Mesenchymal stem cell (in vitro differentiated cells and primary cell): ENCODE results near the gene LSR.

ENCODE experiments used
- DNase-seq: peaks from one replicate; pipeline ENCODE4 v3.0.0-alpha.2; 2013
- H2AFZ ChIP-seq: one replicate; pipeline ENCODE4 v1.6.1; 2013; ENCODE audit warnings: low read depth, mild to moderate bottlenecking, control low read depth, inconsistent platforms, low read length, moderate library complexity
- H2AK5ac ChIP-seq: 2 replicates; pipeline ENCODE4 v1.6.1; 2013; ENCODE audit warnings: low read length, moderate library complexity, mild to moderate bottlenecking, inconsistent platforms; ENCODE audit not compliant: severe bottlenecking
- H2BK120ac ChIP-seq: one replicate; pipeline ENCODE4 v1.6.1; 2013; ENCODE audit warnings: low read depth, mild to moderate bottlenecking, inconsistent platforms, low read length, moderate library complexity
- H2BK12ac ChIP-seq, 2 experiments: one replicate each; pipeline ENCODE4 v1.6.1; 2013; ENCODE audit warnings: inconsistent platforms in 2 of 2, low read length in 2 of 2, mild to moderate bottlenecking in 2 of 2, moderate library complexity in 2 of 2, control low read depth in 1 of 2
- H2BK15ac ChIP-seq: one replicate; pipeline ENCODE4 v1.6.1; 2013; ENCODE audit warnings: mild to moderate bottlenecking, low read depth, inconsistent platforms; ENCODE audit not compliant: poor library complexity, severe bottlenecking
- H2BK5ac ChIP-seq: 2 replicates; pipeline ENCODE4 v1.6.1; 2013; ENCODE audit warnings: low read depth, mild to moderate bottlenecking, low read length, control low read depth, inconsistent platforms; ENCODE audit not compliant: poor library complexity, severe bottlenecking
- H3K14ac ChIP-seq, 2 experiments: one replicate each; pipeline ENCODE4 v1.6.1; 2013; ENCODE audit warnings: inconsistent platforms in 2 of 2, low read length in 2 of 2, control low read depth in 1 of 2, mild to moderate bottlenecking in 1 of 2, moderate library complexity in 1 of 2
- H3K18ac ChIP-seq, 2 experiments: one replicate each; pipeline ENCODE4 v1.6.1; 2013; ENCODE audit warnings: inconsistent platforms in 2 of 2, low read length in 2 of 2, control low read depth in 1 of 2, low read depth in 1 of 2, mild to moderate bottlenecking in 1 of 2
- H3K23ac ChIP-seq, 2 experiments: one replicate each; pipeline ENCODE4 v1.6.1; 2013; ENCODE audit warnings: inconsistent platforms in 2 of 2, low read length in 2 of 2, mild to moderate bottlenecking in 2 of 2, moderate library complexity in 2 of 2, control low read depth in 1 of 2
- H3K27ac ChIP-seq: 2 replicates; pipeline ENCODE4 v1.5.1; 2013; ENCODE audit warnings: mild to moderate bottlenecking, moderate library complexity, low read length, control low read depth, inconsistent platforms; ENCODE audit not compliant: poor library complexity, severe bottlenecking
- H3K27me3 ChIP-seq, 2 experiments: 2 replicates each; pipeline versions ENCODE4 v1.6.1 to v1.7.0; 2013; ENCODE audit warnings: low read length in 2 of 2, mild to moderate bottlenecking in 2 of 2, moderate library complexity in 2 of 2, control low read depth in 1 of 2, inconsistent platforms in 1 of 2; ENCODE audit not compliant: control insufficient read depth in 1 of 2, insufficient read depth in 1 of 2
- H3K36me3 ChIP-seq, 2 experiments: 2 replicates each; pipeline versions ENCODE4 v1.6.1 to v1.7.0; 2013; ENCODE audit warnings: low read length in 2 of 2, control low read depth in 1 of 2, inconsistent platforms in 1 of 2, low read depth in 1 of 2, mild to moderate bottlenecking in 1 of 2; ENCODE audit not compliant: insufficient read depth in 2 of 2, control insufficient read depth in 1 of 2
- H3K4ac ChIP-seq, 2 experiments: one replicate each; pipeline ENCODE4 v1.6.1; 2013; ENCODE audit warnings: inconsistent platforms in 2 of 2, low read length in 2 of 2, mild to moderate bottlenecking in 2 of 2, moderate library complexity in 2 of 2, control low read depth in 1 of 2, low read depth in 1 of 2
- H3K4me1 ChIP-seq: 2 replicates; pipeline ENCODE4 v1.6.1; 2013; ENCODE audit warnings: low read depth, low read length, control low read depth; ENCODE audit not compliant: control insufficient read depth, insufficient read depth
- H3K4me2 ChIP-seq: 2 replicates; pipeline ENCODE4 v1.6.1; 2013; ENCODE audit warnings: low read length, mild to moderate bottlenecking, inconsistent platforms; ENCODE audit not compliant: poor library complexity, severe bottlenecking
- H3K4me3 ChIP-seq, 2 experiments: 2 replicates each; pipeline versions ENCODE4 v1.5.1 to v1.7.0; 2013; ENCODE audit warnings: low read length in 2 of 2, mild to moderate bottlenecking in 2 of 2, control low read depth in 1 of 2, low read depth in 1 of 2; ENCODE audit not compliant: insufficient read depth in 1 of 2
- H3K79me1 ChIP-seq: replicated peaks from 2 replicates; pipeline ENCODE4 v1.6.1; 2013; ENCODE audit warnings: mild to moderate bottlenecking, control low read depth, low read length, inconsistent platforms; ENCODE audit not compliant: poor library complexity, severe bottlenecking
- H3K9ac ChIP-seq: 2 replicates; pipeline ENCODE4 v1.7.0; 2013; ENCODE audit warnings: mild to moderate bottlenecking, low read length, moderate library complexity
- H3K9me3 ChIP-seq: 2 replicates; pipeline ENCODE4 v1.7.0; 2013; ENCODE audit warnings: mild to moderate bottlenecking, low read length; ENCODE audit not compliant: control insufficient read depth
- H4K8ac ChIP-seq: one replicate; pipeline ENCODE4 v1.6.1; 2013; ENCODE audit warnings: inconsistent platforms, mild to moderate bottlenecking, low read length, moderate library complexity
- H4K91ac ChIP-seq: one replicate; pipeline ENCODE4 v1.6.1; 2013; ENCODE audit warnings: mild to moderate bottlenecking, low read length, inconsistent platforms
- WGBS: methylation state at CpG from one replicate; pipeline ENCODE4 v1.1.7; 2013; ENCODE audit warnings: mixed read lengths; 5-methylcytosine and 5-hydroxymethylcytosine counted together

The LSR gene

GRCh38 chr19:35229601-35230000 lies 19.2 kb upstream of the LSR start:
- Histone ChIP-seq H3K36me3 (no peaks in the 10 kb centered on the region), H3K4me3 (no peak overlapping the region), H3K18ac (no peak overlapping the region), H3K4me1 (no peaks in the 10 kb centered on the region), H3K9me3 (peaks cover 4% of the 10 kb centered on the region), H2BK12ac (no peak overlapping the region), H3K14ac (no peak overlapping the region), H3K23ac (no peak overlapping the region), H3K4me2 (no peak overlapping the region), H3K27ac (no peak overlapping the region), H2BK120ac (no peak overlapping the region), H2BK15ac (no peak overlapping the region), H3K79me1 (no peaks in the 10 kb centered on the region), H3K27me3 (peaks cover 11 to 49% of the 10 kb centered on the region in 2 experiments), H4K8ac (no peak overlapping the region), H3K9ac (no peak overlapping the region), H3K4ac (no peak overlapping the region), H4K91ac (no peak overlapping the region), H2BK5ac (no peak overlapping the region), H2AFZ (no peak overlapping the region), H2AK5ac (no peak overlapping the region)
- DNase-seq, result no peak
- WGBS, result 83% methylated on average over 8 of the region's 8 CpGs

- no peak overlapping the region for H3K14ac ChIP-seq
- no peaks in the 10 kb centered on the region for H3K36me3 ChIP-seq
- no peak overlapping the region for H2BK12ac ChIP-seq
- H4K8ac ChIP-seq, result no peak overlapping the region
- H2AK5ac ChIP-seq, result no peak overlapping the region
- no peak overlapping the region for H4K91ac ChIP-seq
- no peak overlapping the region for H3K9ac ChIP-seq
- H2BK5ac ChIP-seq, result no peak overlapping the region
- peaks cover 9% of the 10 kb centered on the region for H3K9me3 ChIP-seq
- no peak overlapping the region for H2BK120ac ChIP-seq
- no peak overlapping the region for H3K27ac ChIP-seq
- no peaks in the 10 kb centered on the region for H3K4me1 ChIP-seq
- no peak overlapping the region for H2BK15ac ChIP-seq
- no peak for DNase-seq
- no peak overlapping the region for H3K4me2 ChIP-seq
- peaks cover 0 to 37% of the 10 kb centered on the region in 2 experiments for H3K27me3 ChIP-seq
- no peak overlapping the region for H3K4me3 ChIP-seq
- H2AFZ ChIP-seq, result no peak overlapping the region
- H3K4ac ChIP-seq, result no peak overlapping the region
- no peak overlapping the region for H3K23ac ChIP-seq
- no peaks in the 10 kb centered on the region for H3K79me1 ChIP-seq
- WGBS, result 89% methylated on average over 14 of the region's 14 CpGs
- no peak overlapping the region for H3K18ac ChIP-seq
Observed at GRCh38 chr19:35231956-35232645, 16.7 kb upstream of the LSR start.

- no peak overlapping the region for H3K18ac ChIP-seq
- H3K4ac ChIP-seq, result no peak overlapping the region
- no peak overlapping the region for H2BK5ac ChIP-seq
- H3K23ac ChIP-seq, result no peak overlapping the region
- no peak overlapping the region for H2BK120ac ChIP-seq
- H3K9me3 ChIP-seq, result peaks cover 9% of the 10 kb centered on the region
- no peaks in the 10 kb centered on the region for H3K79me1 ChIP-seq
- H3K27ac ChIP-seq, result no peak overlapping the region
- no peak overlapping the region for H3K14ac ChIP-seq
- no peaks in the 10 kb centered on the region for H3K4me1 ChIP-seq
- WGBS, result 39% methylated on average over 4 of the region's 5 CpGs
- no peaks in the 10 kb centered on the region for H3K36me3 ChIP-seq
- no peak overlapping the region for H4K91ac ChIP-seq
- no peak overlapping the region for H3K9ac ChIP-seq
- no peak overlapping the region for H2AK5ac ChIP-seq
- DNase-seq, result no peak
- H3K4me3 ChIP-seq, result no peak overlapping the region
- no peak overlapping the region for H3K4me2 ChIP-seq
- no peak overlapping the region for H2AFZ ChIP-seq
- no peak overlapping the region for H2BK15ac ChIP-seq
- peaks cover 0 to 37% of the 10 kb centered on the region in 2 experiments for H3K27me3 ChIP-seq
- no peak overlapping the region for H4K8ac ChIP-seq
- H2BK12ac ChIP-seq, result no peak overlapping the region
Observed at GRCh38 chr19:35232912-35233311, 15.9 kb upstream of the LSR start.

- H3K14ac ChIP-seq, result no peak overlapping the region
- H3K4me2 ChIP-seq, result no peak overlapping the region
Observed at GRCh38 chr19:35236638-35237400, 12.0 kb upstream of the LSR start.

More at GRCh38 chr19:35236638-35237400, 12.0 kb upstream of the LSR start:
- Histone ChIP-seq H3K27me3 (peaks cover 0 to 34% of the 10 kb centered on the region in 2 experiments), H3K23ac (no peak overlapping the region), H3K4me1 (no peaks in the 10 kb centered on the region), H4K8ac (no peak overlapping the region), H2BK15ac (no peak overlapping the region), H2AK5ac (no peak overlapping the region), H3K79me1 (no peaks in the 10 kb centered on the region), H3K27ac (no peak overlapping the region), H3K36me3 (no peaks in the 10 kb centered on the region), H2AFZ (no peak overlapping the region), H4K91ac (no peak overlapping the region), H3K4me3 (no peak overlapping the region), H3K9me3 (peaks cover 26% of the 10 kb centered on the region), H3K9ac (no peak overlapping the region), H3K4ac (no peak overlapping the region), H3K18ac (no peak overlapping the region), H2BK12ac (no peak overlapping the region), H2BK120ac (no peak overlapping the region), H2BK5ac (no peak overlapping the region)
- 67% methylated on average over 4 of the region's 6 CpGs for WGBS
- no peak for DNase-seq
